Skin of body (tissue), 2 donors: ENCODE results near the gene MORC2. TPM values are rescaled to one million over a fixed set of nuclear protein-coding genes. Genes with fewer than 3 reads are reported as not detected.

ENCODE experiments used
- DNase-seq: peaks from one replicate; lab custom pipeline; 2025; lab: John Stamatoyannopoulos, UW
- total RNA-seq: library from RNA; depleted of rRNA; stranded (reverse); fragments of >200 nt; gene quantifications from one replicate; pipeline ENCODE4 v1.2.3, GENCODE V29; 2014

MORC2 gene
- total RNA-seq, 1 donor from 2014 or later, result 17.8 TPM

DNA sequence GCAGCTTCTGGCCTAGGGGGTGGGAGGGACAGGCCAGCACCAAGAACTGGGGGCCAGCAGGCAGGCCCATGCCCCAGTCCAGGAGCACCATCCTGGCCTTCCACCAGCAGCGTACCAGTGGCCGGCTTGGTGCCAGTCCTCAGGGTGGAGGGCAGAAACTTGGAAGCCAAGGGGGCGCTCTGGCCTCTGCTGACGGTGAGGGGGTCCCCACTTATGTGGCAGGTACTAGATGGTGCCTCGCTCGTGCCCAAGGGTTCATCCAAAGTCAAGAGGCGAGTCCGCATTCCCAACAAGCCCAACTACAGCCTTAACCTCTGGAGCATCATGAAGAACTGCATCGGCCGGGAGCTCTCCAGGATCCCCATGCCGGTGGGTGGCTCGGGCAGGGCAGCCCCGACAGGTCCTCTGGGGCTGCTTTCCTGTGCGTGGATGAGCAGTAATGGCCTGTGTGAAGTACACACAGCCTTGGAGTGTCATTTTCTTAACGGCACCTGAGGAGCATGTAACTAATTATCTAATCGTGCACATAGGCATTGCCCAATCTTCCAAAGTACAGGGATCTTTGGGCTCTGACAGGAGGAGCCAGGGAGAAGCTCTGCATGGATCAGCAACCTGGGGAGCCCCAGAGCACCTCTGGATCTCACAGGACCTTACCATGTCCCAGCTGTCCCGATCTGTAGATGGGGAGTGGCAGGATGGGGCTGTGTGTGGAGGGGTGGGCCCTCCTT, 79.1 kb downstream of the MORC2 start:
- DNase-seq, result no peak

DNA sequence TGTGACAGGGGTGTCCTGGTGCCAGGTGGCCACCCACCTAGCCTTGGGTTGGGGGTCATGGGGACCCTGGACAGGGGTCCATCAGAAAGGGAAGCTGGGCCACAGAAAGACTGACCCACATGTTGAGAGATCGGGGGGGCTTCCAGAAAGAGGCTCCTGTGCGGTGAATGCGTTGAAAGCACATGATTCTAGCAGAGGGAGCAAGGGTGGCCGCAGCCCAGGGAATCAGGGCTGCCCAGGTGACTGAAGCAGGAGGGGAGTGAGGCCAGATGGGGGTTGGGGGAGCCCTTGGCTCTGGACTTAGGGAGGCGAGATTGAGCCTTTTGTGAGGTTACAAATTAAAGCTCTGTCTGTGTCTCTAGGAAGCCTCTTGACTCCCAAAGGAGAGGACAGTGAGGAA, 80.7 kb downstream of the MORC2 start:
- no peak for DNase-seq

DNA sequence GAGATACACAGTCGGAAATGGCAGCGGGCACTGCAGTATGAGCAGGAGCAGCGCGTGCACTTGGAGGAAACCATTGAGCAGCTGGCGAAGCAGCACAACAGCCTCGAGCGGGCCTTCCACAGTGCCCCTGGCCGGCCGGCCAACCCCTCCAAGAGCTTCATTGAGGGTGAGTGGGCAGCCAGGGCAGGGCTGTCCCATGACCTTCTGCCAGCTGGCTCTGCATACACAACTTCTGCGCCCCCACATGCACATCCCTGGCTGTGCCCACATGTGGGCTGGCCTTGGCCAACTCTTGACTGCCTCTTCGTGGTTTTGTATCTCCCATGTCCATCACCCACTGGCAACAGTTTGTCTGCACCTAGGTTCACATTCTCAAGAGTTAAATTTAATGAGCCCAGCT, 81.1 kb downstream of the MORC2 start:
- no peak for DNase-seq

DNA sequence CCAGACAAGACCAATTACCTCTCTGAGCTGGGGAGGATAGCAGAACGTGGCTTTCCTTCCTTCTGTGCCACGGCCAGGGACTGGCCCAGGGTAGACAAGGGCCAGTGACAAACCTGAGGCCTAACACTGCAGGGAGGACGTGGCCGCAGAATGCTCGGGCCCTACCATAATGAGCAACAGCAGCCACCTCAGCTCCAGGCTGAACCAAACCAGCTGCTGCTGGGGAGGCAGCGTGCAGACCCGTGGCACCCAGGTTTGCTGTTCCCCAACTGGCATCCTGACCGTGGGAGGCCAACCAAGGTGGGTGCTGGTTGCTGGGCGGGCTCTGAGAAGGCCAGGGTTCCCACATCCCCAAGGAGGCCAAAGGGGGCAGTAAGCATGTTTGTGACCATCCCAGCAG, 83.0 kb downstream of the MORC2 start:
- no peak for DNase-seq

DNA sequence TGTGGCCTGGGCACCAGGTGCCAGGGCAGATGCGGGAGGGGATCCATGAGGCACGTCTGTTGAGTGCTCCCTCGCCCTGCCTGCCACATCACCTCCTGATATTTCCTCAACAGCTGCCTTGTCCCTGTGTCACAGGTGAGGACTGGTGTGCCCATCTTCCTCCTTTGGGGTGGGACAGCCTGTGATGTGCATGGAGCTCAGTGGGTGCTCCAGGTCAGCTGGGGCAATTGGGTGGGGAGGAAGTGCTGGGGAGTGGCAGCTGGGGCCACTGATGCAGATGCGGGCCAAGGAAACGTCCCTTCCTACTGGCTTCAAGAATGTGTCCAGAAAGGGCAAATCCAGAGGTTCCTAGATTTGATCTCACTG, 83.6 kb downstream of the MORC2 start:
- DNase-seq, result no peak

DNA sequence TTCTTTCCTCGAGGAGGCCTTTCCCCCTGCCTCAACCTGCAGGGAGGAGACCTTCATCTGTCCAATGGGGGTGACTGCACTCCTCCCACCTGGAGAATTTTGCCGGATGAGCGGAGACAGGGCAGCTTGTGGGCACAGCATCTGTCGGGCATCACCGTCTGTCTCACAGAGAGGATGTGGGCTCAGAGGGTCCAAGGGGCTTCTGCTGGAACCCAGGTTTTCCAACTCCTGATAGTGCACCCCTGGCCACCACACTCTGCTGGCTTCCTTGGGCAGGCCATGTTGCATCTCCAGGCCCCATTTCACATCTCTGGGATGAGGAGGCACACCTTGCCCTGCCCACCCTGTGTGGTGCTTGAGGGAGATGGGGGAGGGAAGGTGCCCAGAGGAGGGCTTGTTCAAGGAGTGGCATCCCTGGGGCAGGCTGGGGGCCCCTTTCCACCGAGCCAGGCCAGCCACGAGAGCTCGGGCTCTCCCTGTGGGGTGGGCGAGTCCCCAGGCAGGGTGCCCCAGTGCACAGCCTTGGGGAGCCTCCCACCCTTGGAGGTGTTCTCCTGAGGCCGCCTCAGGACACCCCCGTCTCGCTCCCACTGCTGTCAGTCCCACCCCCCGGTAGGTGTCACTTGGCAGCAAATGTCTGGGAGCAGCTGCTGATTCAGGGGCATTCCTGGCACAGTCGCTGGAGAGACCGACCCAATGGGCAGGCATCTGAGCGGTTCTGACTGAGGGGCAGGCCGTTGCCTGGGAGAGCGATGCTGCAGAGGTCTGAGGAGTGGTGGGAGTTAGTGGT, 84.2 kb downstream of the MORC2 start:
- no peak for DNase-seq

DNA sequence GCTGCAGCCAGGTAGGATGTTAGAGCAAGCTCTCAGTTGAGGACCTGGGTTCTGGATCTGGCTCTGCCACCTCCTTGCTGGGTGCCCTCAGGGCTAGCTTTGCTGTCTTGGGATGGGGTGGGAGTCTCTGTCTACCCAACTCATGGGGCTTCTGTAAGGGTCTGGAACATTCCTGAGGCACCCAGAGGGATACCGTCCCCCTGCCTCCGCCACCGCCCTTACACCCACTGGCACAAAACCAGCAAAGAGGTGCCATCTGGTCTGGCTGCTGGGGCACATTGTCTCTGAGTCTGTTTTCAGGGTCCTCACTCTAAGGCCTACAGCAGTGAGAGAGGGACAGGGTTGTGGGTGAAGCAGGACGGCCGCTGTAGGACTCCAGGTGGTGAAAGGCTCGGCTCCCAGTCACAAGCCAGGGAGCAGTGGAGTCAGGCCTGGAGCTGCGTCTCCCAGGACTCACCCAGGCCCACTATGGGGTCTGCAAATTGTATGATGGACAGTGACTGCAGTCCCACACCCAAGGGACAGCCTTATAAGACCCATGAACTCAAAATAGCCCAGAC, 84.9 kb downstream of the MORC2 start:
- DNase-seq, result no peak

DNA sequence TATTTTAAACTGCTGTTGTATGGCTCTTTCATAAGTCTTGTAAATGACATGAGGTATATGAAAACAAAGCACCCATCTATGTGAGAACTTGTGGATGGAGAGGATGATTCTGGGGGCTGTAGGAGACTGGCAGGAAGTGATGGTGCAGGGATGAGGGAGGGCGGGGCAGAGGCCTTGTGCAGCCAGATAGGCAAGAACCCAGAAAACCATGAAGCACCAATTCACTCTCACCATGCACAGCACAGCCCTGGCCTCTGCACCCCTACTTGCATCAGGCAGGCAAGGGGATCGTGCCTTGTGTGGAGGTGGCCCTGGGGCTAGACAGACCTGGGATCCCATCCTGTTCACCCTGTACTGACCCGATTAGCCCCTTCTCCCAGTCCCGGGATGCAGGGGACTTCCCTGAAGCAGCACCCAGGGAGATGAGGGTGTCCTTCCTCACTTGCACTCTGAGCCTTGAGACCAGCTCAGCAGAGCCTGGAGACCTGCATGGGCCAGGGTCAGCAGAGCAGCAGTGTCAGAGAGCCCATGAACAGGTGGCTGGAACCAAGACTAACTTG, 85.5 kb downstream of the MORC2 start:
- no peak for DNase-seq

DNA sequence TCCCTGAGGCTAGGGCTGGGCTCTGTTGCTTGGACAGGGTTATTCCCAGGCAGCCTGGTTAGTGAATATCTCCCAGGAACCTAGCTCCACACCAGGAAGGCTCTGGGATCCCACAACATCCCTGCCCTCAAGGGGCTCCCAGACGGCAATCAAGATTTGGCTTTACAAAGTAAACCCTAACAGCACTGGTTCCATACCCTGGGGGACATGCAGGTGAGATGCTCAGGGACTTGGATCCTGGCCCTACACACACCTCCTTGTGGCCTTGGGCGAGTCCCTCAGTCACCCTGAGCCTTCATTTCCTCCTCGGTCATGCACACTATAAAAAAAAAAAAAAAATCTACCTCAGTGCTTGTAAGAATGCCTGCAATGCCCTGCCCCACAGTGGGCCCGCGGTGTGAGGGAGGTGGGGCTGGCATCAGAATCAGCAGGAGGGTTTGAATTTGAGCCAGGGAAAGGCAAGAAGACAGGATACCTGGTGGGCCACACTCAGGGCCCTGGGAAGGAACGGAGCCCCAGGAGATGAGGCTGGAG, 86.3 kb downstream of the MORC2 start:
- DNase-seq, result no peak

DNA sequence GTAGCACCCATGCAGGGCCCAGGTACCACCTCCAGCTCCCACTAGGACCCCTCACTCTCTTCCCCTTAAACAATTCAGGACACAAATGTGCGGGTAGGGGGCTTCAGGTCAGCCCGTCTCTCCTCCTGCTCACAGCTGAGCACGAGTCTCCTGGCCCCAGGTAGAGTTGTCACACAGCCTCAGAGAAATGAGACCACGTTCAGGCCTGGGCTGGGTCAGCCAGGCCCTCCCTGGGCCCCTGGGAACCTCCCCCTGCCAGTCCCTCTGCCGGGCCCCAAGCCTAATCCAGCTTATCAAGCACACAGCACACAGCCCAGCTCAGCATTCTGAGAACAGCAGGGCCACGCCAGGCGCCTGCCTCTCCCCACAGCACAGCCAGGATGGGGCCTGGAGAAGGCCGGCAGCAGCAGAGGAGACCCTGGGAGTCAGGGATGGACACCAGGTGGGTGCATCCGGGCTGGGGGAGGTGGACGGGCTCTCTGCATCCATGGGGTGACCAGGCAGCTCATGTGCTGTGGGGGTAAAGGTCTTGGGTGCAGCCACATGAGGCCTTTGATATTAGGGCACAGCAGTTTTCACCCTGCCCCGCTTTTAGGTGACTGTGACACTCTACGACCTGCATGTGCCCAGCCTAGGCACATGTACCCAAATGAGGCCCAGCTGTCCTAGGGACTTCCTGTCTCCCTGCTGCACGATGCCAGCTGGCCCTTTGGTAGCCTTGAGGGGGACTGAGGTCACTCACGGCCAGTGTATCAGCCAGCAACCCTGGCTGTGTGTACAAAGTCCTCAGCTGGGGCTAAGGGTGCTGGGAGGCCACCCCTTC, 87.0 kb downstream of the MORC2 start:
- no peak for DNase-seq

DNA sequence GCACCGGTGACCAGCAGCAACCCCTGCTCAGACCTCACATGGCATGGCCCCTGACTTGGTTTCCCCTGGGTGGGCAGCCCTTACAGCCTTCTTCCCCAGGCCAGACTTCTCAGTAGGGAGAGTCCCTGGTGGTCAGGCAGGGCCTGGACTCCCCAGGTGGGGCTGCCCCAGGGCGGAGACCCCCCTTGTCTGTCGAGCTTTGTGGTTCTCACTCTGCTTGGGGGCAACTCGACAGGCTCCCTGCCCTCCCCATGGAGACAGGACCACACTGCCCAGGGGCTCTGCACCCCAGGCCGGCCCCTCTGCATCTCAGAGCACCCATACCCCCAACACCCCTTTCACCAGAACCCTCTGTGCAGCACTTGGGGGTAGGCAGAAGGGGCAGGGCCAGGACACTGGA, 87.7 kb downstream of the MORC2 start:
- DNase-seq, result no peak

DNA sequence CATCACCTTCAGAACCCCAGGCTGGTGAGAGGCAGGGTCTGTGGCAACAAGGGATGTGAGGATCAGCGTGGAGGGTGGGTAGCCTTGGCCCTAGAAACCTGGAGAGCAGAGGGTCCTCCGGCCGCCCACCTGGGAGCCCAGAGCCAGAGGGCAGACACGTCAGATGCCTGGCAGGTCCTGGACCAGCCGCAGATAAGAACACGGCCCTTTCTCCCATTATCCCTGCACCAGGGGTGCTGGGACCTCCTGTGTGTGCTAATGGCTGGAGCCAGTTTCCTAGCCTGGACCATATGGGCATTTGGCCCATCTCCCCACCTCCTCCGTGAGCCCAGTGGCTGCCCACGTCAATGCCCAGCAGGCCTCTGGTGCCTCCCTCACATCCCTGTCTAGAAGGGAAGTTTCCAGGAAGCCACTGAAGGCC, 88.4 kb downstream of the MORC2 start:
- DNase-seq, result no peak

DNA sequence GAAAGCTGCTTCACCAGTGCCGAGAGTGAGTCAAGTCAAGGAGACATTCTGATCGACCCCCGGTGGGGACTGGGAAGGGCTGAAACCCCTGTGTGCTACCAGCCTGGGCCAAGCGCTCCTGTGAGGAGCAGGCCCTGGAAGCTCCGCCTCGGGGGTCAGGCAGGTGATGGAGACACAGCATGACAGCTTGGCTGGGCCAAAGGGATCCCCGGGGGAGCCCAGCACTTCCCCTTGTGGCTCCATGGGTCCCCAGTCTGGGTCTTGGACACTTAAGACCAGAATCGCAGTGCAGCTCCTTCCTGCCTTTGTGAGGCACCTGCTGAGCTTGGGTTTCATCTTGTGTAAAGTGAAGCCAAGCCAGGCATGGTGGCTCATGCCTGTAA, 89.2 kb downstream of the MORC2 start:
- no peak for DNase-seq

DNA sequence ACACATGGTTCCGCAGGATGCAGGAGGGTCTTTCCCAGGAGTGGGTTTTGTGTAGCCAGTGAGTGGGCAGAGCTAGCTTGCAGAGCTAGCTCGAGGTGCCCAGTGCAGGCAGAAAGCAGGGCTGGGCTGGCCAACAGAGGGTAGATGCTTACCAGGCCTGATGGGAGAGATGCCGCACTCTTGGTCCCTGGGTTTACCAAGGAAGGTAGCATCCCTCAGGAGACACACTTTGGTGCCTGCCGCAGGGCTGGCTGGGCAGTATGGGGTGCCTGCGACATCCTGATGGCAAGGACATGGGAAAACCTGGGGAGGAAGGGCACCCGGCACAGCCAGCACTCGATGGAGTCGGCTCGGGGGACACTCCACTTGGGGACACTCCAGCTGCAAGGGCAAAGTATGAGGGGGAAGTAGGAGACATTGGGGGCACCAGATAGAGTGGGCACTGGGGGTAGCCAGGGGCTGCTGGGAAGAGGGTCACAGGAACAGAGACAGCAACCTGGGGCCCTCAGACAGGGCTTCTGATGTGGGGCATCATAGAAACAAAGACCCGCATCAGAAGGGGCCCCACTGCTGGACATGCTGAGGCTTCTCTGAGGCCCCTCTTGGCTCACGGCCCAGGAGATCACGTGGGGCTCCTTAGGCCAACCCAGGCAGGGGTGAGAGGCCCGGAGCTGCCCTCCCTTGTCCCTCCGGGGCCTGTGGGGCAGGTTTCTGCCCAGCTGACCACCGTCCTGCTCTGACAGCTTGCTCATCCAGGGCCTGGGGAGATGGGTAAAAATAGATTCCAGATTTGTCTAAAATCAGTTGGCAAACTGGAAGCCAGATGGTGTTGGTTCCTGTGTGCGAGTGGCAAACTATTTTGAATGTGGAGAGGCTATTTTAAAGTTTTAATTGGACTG, 89.8 kb downstream of the MORC2 start:
- DNase-seq, result no peak

DNA sequence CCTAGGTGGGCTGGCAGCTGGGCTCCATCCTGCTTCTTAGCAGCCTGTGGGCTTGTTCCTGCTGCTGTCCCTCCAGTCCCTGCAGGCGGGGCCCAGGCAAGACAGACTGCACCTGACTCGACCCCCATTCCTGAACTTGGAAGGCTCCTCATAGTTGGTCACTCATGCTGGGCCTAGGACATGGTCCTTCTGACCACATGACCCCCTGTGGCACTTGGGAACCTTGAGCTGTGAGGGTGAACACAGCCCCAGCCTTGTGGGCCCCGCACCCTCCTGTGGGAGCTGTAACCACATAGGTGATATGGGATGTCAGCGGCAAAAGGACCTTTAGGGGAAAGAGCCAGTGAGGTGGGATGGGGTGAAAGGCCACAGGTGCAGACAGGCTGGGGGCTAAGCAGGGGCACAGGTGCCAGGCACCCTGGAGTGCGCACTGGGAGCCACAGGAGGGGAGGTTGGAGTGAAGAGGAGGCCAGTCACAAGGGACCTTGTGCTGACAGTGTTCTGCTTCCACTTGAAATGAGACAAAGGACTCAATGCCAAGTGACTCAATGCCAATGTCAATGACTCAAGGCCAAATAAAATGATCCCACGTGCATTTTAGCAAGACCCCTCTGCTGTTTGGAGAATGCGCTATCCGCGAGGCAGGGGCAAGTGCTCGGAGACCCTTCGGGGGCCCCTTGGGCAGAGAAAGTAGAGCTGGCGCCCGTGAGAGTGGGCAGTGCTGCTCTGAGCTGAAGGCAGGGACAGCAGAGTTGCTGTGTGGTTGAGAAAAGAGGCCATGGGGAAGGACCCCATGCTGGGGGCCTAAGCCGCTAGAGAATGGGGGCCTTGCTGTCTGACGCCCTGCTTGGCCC, 90.7 kb downstream of the MORC2 start:
- no peak for DNase-seq

DNA sequence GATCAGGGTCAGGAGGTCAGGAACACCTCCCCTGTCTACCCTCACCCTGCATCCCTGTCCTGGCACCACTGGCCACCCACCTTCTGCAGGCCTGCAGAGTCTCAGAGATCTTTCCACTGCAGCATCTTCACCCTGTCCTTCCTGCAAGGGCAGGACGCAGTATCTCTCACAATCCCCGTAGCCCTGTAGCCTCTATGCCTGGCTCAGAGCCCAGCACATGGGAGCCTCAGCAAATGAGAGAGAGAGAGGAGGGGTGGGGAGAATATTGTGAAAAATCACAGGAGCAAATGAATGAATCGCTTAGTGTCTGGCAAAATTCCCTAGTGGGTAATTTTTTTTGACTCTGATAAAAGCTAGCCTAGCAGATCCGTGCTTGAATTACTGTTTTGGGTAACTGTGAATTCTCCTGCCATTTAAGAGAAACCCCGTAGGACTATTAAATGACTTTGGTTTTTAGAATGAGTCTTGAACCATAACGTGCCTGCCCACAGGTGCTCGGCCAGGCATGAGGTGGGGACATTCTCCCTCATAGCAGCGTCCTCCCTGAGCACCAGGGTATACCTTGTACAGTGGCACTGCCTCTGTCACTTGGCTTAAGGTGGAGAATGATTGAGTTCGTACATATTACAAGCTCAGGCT, 91.5 kb downstream of the MORC2 start:
- DNase-seq, result no peak

DNA sequence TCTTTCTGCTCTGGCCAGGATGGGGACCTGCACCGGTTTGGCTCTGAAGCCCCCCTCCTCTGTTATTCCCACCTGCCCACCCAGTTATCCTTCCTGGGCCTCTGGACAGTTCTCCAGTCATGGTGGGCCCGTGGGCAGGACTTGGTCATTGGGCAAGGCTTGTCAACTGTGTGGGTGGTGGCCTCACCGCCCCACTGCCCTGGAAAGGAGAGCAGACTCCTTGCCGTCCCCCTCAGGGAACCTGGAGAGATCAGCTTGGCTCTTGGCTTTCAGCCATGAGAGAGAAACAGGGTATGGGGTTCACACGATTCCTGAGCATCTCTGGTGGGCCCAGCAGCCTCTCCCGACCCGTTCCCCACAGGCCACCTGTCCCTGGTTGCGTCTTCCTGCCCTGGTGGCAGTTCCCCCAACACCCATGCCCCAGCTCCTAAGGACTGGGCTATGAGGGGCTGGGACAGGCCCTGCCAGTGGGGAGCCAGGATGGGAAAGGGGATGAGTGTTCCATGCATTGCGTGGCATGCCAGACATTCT, 92.3 kb downstream of the MORC2 start:
- DNase-seq, result no peak

DNA sequence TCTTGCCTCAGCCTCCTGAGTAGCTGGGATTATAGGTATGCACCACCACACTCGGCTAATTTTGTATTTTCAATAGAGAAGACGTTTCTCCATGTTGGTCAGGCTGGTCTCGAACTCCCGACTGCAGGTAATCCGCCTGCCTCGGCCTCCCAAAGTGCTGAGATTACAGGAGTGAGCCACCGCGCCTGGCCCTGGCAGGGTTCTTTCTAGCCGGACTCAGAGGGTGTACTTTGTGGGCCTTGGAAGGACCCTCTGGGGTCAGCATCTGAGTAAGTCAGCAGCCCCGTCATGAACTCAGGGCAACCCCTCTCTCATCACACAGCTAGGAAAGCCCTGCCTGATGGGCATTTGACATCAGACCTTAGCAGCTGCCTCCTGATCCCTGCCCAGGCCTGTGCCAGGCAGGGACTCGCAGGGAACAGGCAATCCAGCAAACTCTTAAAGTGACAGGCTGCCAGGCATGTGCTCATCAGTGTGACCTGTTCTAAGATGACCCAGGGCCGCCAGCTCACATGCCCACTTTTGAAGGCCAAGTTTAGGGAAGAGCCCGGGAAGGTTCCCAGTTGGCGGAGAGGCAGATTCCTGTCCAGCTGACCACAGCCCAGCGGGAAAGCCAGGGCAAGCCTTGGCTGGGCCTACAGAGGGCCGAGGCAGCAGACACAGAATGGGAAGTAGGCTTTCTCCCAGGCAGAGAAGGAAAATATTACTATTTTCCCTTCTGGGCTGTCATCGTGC, 92.9 kb downstream of the MORC2 start:
- DNase-seq, result no peak
